HEK293 (cell line): Measurements from ENCODE around the gene KCP.

Experiments used
- CTCF ChIA-PET: fragments of 350-600 bp; formaldehyde crosslinking; extraction: SDS; loops from one replicate; lab custom pipeline; 2021; ENCODE audit warnings: antibody characterized with exemption; lab: Yijun Ruan, JAX
- POLR2A ChIA-PET: fragments of 300-600 bp; formaldehyde crosslinking; extraction: SDS; loops from one replicate; lab custom pipeline; 2020; ENCODE audit warnings: antibody characterized with exemption, inconsistent platforms; lab: Yijun Ruan, JAX
- H3K27ac ChIP-seq: fragments of 200-500 bp; sonication (Bioruptor generic); 2 replicates; pipeline ENCODE4 v1.5.1; 2014; ENCODE audit warnings: low read depth, low read length, control low read depth, inconsistent platforms; ENCODE audit errors: extremely low read depth
- H3K36me3 ChIP-seq, 2 experiments: fragments of 200-500 bp in 1 of 2; sonication (Bioruptor generic) in 1 of 2; 1 replicate in 1 of 2; 2 replicates in 1 of 2; pipeline ENCODE4 v1.5.1; 2014 to 2017; ENCODE audit warnings: inconsistent platforms in 2 of 2, low read length in 2 of 2; ENCODE audit not compliant: control insufficient read depth in 2 of 2, insufficient read depth in 1 of 2
- H3K4me1 ChIP-seq: fragments of 200-500 bp; sonication (Bioruptor generic); 2 replicates; pipeline ENCODE4 v1.5.1; 2014; ENCODE audit warnings: mild to moderate bottlenecking, low read length, inconsistent platforms; ENCODE audit not compliant: control insufficient read depth, insufficient read depth
- H3K4me3 ChIP-seq: 2 replicates; pipeline ENCODE4 v1.5.1; 2011; ENCODE audit warnings: low read depth, mild to moderate bottlenecking, control low read depth, low read length, moderate library complexity
- H3K9me3 ChIP-seq: fragments of 200-500 bp; sonication (Bioruptor generic); 2 replicates; pipeline ENCODE4 v1.5.1; 2014; ENCODE audit warnings: low read depth, low read length, inconsistent platforms; ENCODE audit not compliant: control insufficient read depth, insufficient read depth
- KLF10 ChIP-seq: fragments of 450-650 bp; IDR thresholded peaks from 2 replicates; pipeline ENCODE4 v1.5.1; 2018; ENCODE audit warnings: missing biosample characterization, mild to moderate bottlenecking, missing genetic modification characterization
- KLF9 ChIP-seq: fragments of 450-650 bp; formaldehyde crosslinking; IDR thresholded peaks from 2 replicates; pipeline ENCODE4 v1.5.1; 2016; ENCODE audit warnings: missing biosample characterization, missing genetic modification characterization, low read depth
- MEIS1 ChIP-seq: sonication (generic); formaldehyde crosslinking; IDR thresholded peaks from 2 replicates; pipeline ENCODE4 v1.8.1; 2022; ENCODE audit warnings: missing genetic modification reagents, mild to moderate bottlenecking, borderline replicate concordance
- ZBTB20 ChIP-seq: fragments of 450-650 bp; formaldehyde crosslinking; IDR thresholded peaks from 2 replicates; pipeline ENCODE4 v1.5.1; 2016; ENCODE audit warnings: missing biosample characterization, missing genetic modification characterization
- ZNF473 ChIP-seq: fragments of 450-650 bp; formaldehyde crosslinking; IDR thresholded peaks from 2 replicates; pipeline ENCODE4 v1.5.1; 2017; ENCODE audit warnings: missing biosample characterization, missing genetic modification characterization
- ZNF548 ChIP-seq: fragments of 450-650 bp; formaldehyde crosslinking; IDR thresholded peaks from 2 replicates; pipeline ENCODE4 v1.5.1; 2016; ENCODE audit warnings: missing biosample characterization, missing genetic modification characterization
- ZNF561 ChIP-seq: fragments of 450-650 bp; IDR thresholded peaks from 2 replicates; pipeline ENCODE4 v1.5.1; 2018; ENCODE audit warnings: missing biosample characterization, missing genetic modification characterization, borderline replicate concordance
- ZNF585B ChIP-seq: fragments of 450-650 bp; formaldehyde crosslinking; IDR thresholded peaks from 2 replicates; pipeline ENCODE4 v1.5.1; 2016; ENCODE audit warnings: missing biosample characterization, missing genetic modification characterization
- ZNF747 ChIP-seq: fragments of 450-650 bp; formaldehyde crosslinking; IDR thresholded peaks from 2 replicates; pipeline ENCODE4 v1.5.1; 2016; ENCODE audit warnings: missing biosample characterization, missing genetic modification characterization
- ZNF791 ChIP-seq: fragments of 450-650 bp; formaldehyde crosslinking; IDR thresholded peaks from 2 replicates; pipeline ENCODE4 v1.5.1; 2016; ENCODE audit warnings: missing biosample characterization, missing genetic modification characterization
- ZNF837 ChIP-seq: fragments of 450-650 bp; formaldehyde crosslinking; IDR thresholded peaks from 2 replicates; pipeline ENCODE4 v1.5.1; 2016; ENCODE audit warnings: missing biosample characterization, missing genetic modification characterization
- TF ChIP-seq, protein P1 (sequence below): fragments of 450-650 bp; formaldehyde crosslinking; IDR thresholded peaks from 2 replicates; pipeline ENCODE4 v1.5.1; 2016; ENCODE audit warnings: missing biosample characterization, missing genetic modification characterization, low read depth
- TF ChIP-seq, protein P2 (sequence below): fragments of 450-650 bp; formaldehyde crosslinking; IDR thresholded peaks from 2 replicates; pipeline ENCODE4 v1.5.1; 2017; ENCODE audit warnings: missing biosample characterization, missing genetic modification characterization
- TF ChIP-seq, protein P3 (sequence below): fragments of 450-650 bp; formaldehyde crosslinking; IDR thresholded peaks from 2 replicates; pipeline ENCODE4 v1.5.1; 2016; ENCODE audit warnings: missing biosample characterization, missing genetic modification characterization
- TF ChIP-seq, protein P4 (sequence below): fragments of 450-650 bp; formaldehyde crosslinking; IDR thresholded peaks from 2 replicates; pipeline ENCODE4 v1.5.1; 2016; ENCODE audit warnings: missing biosample characterization, missing genetic modification characterization
- TF ChIP-seq, protein P5 (sequence below): fragments of 450-650 bp; IDR thresholded peaks from 2 replicates; pipeline ENCODE4 v1.5.1; 2018; ENCODE audit warnings: missing biosample characterization, missing genetic modification characterization
- TF ChIP-seq, protein P6 (sequence below): fragments of 450-650 bp; formaldehyde crosslinking; IDR thresholded peaks from 2 replicates; pipeline ENCODE4 v1.5.1; 2017; ENCODE audit warnings: missing biosample characterization, missing genetic modification characterization
- TF ChIP-seq, protein P7 (sequence below): fragments of 450-650 bp; formaldehyde crosslinking; IDR thresholded peaks from 2 replicates; pipeline ENCODE4 v1.5.1; 2017; ENCODE audit warnings: missing biosample characterization, missing genetic modification characterization

Gene KCP

DNA sequence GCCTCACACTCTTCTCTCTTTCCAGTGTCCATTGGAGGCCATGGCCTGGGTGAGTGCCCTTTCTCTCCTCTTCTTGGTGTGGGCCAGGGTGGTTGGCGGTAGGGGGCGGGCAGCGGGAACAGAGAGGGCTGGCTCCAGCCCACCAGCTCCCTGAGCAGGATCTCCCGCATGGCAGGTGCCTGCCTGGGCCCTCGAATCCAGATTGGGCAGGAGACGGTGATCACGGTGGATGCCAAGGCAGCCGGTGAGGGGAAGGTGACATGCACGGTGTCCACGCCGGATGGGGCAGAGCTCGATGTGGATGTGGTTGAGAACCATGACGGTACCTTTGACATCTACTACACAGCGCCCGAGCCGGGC is 61.4 kb downstream of the KCP start:
- Histone ChIP-seq H3K4me1 (no peaks in the 10 kb centered on the region), H3K9me3 (no peaks in the 10 kb centered on the region), H3K4me3 (no peak overlapping the region), H3K36me3 (peaks cover 0 to 94% of the 10 kb centered on the region in 2 experiments; a peak in 1 of 3 replicates), H3K27ac (no peak overlapping the region)
- POLR2A ChIA-PET, result interaction anchor here (0.7 kb wide), 1 partner anchor 12 kb away, joined by 3 read pairs; no protein-coding TSS in a partner anchor
- CTCF ChIA-PET, result interaction anchor here (1.2 kb wide), 1 partner anchor 34 kb away, joined by 4 read pairs; no protein-coding TSS in a partner anchor
- TF ChIP-seq ZNF561 (no peak), ZNF473 (no peak), ZNF791 (no peak), ZNF837 (tag by site-specific recombination) (no peak), MEIS1 (CRISPR knock-in tag) (no peak), ZNF548 (tag by site-specific recombination) (no peak), KLF10 (tag by site-specific recombination) (no peak), ZNF585B (tag by site-specific recombination) (no peak), ZNF747 (tag by site-specific recombination) (no peak), KLF9 (tag by site-specific recombination) (no peak), ZBTB20 (no peak)
- TF ChIP-seq, protein P1, sequence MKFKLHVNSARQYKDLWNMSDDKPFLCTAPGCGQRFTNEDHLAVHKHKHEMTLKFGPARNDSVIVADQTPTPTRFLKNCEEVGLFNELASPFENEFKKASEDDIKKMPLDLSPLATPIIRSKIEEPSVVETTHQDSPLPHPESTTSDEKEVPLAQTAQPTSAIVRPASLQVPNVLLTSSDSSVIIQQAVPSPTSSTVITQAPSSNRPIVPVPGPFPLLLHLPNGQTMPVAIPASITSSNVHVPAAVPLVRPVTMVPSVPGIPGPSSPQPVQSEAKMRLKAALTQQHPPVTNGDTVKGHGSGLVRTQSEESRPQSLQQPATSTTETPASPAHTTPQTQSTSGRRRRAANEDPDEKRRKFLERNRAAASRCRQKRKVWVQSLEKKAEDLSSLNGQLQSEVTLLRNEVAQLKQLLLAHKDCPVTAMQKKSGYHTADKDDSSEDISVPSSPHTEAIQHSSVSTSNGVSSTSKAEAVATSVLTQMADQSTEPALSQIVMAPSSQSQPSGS (tag by site-specific recombination), result no peak
- TF ChIP-seq, protein P2, sequence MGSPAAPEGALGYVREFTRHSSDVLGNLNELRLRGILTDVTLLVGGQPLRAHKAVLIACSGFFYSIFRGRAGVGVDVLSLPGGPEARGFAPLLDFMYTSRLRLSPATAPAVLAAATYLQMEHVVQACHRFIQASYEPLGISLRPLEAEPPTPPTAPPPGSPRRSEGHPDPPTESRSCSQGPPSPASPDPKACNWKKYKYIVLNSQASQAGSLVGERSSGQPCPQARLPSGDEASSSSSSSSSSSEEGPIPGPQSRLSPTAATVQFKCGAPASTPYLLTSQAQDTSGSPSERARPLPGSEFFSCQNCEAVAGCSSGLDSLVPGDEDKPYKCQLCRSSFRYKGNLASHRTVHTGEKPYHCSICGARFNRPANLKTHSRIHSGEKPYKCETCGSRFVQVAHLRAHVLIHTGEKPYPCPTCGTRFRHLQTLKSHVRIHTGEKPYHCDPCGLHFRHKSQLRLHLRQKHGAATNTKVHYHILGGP (tag by site-specific recombination), result no peak
- TF ChIP-seq, protein P3, sequence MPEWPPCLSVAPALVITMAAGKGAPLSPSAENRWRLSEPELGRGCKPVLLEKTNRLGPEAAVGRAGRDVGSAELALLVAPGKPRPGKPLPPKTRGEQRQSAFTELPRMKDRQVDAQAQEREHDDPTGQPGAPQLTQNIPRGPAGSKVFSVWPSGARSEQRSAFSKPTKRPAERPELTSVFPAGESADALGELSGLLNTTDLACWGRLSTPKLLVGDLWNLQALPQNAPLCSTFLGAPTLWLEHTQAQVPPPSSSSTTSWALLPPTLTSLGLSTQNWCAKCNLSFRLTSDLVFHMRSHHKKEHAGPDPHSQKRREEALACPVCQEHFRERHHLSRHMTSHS, result no peak
- TF ChIP-seq, protein P4, sequence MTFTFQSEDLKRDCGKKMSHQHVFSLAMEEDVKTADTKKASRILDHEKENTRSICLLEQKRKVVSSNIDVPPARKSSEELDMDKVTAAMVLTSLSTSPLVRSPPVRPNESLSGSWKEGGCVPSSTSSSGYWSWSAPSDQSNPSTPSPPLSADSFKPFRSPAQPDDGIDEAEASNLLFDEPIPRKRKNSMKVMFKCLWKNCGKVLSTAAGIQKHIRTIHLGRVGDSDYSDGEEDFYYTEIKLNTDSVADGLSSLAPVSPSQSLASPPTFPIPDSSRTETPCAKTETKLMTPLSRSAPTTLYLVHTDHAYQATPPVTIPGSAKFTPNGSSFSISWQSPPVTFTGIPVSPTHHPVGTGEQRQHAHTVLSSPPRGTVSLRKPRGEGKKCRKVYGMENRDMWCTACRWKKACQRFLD (tag by site-specific recombination), result no peak
- TF ChIP-seq, protein P5, sequence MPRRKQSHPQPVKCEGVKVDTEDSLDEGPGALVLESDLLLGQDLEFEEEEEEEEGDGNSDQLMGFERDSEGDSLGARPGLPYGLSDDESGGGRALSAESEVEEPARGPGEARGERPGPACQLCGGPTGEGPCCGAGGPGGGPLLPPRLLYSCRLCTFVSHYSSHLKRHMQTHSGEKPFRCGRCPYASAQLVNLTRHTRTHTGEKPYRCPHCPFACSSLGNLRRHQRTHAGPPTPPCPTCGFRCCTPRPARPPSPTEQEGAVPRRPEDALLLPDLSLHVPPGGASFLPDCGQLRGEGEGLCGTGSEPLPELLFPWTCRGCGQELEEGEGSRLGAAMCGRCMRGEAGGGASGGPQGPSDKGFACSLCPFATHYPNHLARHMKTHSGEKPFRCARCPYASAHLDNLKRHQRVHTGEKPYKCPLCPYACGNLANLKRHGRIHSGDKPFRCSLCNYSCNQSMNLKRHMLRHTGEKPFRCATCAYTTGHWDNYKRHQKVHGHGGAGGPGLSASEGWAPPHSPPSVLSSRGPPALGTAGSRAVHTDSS (tag by site-specific recombination), result no peak
- TF ChIP-seq, protein P6, sequence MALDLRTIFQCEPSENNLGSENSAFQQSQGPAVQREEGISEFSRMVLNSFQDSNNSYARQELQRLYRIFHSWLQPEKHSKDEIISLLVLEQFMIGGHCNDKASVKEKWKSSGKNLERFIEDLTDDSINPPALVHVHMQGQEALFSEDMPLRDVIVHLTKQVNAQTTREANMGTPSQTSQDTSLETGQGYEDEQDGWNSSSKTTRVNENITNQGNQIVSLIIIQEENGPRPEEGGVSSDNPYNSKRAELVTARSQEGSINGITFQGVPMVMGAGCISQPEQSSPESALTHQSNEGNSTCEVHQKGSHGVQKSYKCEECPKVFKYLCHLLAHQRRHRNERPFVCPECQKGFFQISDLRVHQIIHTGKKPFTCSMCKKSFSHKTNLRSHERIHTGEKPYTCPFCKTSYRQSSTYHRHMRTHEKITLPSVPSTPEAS (tag by site-specific recombination), result no peak
- TF ChIP-seq, protein P7, sequence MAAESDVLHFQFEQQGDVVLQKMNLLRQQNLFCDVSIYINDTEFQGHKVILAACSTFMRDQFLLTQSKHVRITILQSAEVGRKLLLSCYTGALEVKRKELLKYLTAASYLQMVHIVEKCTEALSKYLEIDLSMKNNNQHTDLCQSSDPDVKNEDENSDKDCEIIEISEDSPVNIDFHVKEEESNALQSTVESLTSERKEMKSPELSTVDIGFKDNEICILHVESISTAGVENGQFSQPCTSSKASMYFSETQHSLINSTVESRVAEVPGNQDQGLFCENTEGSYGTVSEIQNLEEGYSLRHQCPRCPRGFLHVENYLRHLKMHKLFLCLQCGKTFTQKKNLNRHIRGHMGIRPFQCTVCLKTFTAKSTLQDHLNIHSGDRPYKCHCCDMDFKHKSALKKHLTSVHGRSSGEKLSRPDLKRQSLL (tag by site-specific recombination), result no peak
